ENCODE data around the gene CPHXL. TPM values are rescaled to one million over a fixed set of nuclear protein-coding genes. Genes with fewer than 3 reads are reported as not detected.
A peak's percentile ranks its signal among the peaks of the same experiment; 100 is the strongest.

CPHXL gene
- total RNA-seq (not detected), polyA plus RNA-seq (not detected)

DNA sequence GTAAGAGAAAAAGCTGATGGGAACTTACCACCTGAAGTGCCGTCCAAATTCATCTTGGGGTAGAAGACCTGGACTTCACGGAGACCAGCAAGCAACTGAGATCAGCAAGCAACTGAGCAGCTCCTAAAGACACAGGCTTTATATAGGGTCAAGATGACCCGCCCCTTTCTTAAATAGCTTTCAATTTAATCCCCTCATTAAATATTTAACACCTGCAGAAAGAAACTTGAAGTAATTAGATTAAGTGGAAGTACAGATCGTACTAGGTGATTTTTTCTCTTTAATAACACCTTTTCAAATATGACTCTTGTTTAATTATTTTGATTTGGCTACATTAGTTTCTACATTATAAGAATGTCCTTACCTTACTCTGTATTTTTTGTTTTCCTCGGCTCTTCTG, at the start of gene CPHXL:
TSS of gene CPHXL (minus strand) at position 101 of the 400 bp plus-strand sequence. CDS start at position 53, 48 bp downstream.
- Histone ChIP-seq H3K27me3 (ENCODE audit: insufficient read depth, low read length, poor library complexity, severe bottlenecking) (no peaks in the 10 kb centered on the region), H3K4me1 (ENCODE audit: insufficient read depth, low read length) (no peaks in the 10 kb centered on the region), H3K36me3 (ENCODE audit: insufficient read depth, low read length) (no peaks in the 10 kb centered on the region), H3K9me3 (ENCODE audit: low read length) (no peaks in the 10 kb centered on the region), H3K27ac (ENCODE audit: low read depth, low read length) (no peak within 1 kb of the TSS), H3K4me3 (ENCODE audit: low read length) (no peak within 1 kb of the TSS)
- no peak within 1 kb of the TSS for H3K27ac Mint-ChIP-seq
- DNase-seq = no peak
- ChIA-PET CTCF (no interaction called here), POLR2A (no interaction called here)
- peaks cover 0 to 3% of the 10 kb centered on the region in 2 donors for H3K27me3 Mint-ChIP-seq
- peaks cover 0 to 5% (median 0%) of the 10 kb centered on the region in 3 donors for H3K36me3 Mint-ChIP-seq
- peaks cover 0 to 9% (median 0%) of the 10 kb centered on the region in 5 donors for H3K9me3 Mint-ChIP-seq
- no peak within 1 kb of the TSS for H3K4me3 Mint-ChIP-seq
- no peaks in the 10 kb centered on the region for H3K4me1 Mint-ChIP-seq

DNA sequence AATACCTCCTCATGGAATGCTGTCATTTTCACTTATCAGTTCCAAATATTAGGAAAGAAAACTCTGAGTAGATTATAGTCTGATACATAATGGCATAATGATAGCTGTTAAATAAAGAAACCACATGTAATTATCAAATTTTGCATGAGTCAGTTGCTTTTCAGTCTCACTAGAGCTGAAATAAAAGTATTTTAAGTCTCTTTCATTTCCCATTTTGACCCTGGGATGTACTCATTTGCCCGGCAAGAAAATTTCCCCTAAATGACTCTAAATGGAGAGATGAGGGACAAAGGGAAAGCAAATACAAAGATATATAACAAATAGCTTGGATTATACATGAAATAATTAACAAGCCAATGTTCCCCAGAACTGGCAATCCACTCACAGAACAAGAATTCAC, 47.9 kb upstream of the CPHXL start:
- Histone ChIP-seq H3K9me3 (ENCODE audit: low read length) (no peaks in the 10 kb centered on the region), H3K4me1 (ENCODE audit: insufficient read depth, low read length) (no peaks in the 10 kb centered on the region), H3K27ac (ENCODE audit: low read depth, low read length) (no peak overlapping the region), H3K36me3 (ENCODE audit: insufficient read depth, low read length) (no peaks in the 10 kb centered on the region), H3K4me3 (ENCODE audit: low read length) (no peak overlapping the region), H3K27me3 (ENCODE audit: insufficient read depth, low read length, poor library complexity, severe bottlenecking) (no peaks in the 10 kb centered on the region)
- CTCF ChIA-PET = interaction anchor here (1.6 kb wide), 1 partner anchor 11 kb away, joined by 4 read pairs; no protein-coding TSS in a partner anchor
- Mint-ChIP-seq H3K27me3 (peaks cover 22 to 62% of the 10 kb centered on the region in 2 donors), H3K36me3 (no peaks in the 10 kb centered on the region), H3K4me3 (no peak overlapping the region), H3K27ac (no peak overlapping the region), H3K9me3 (peaks cover 0 to 2% (median 0%) of the 10 kb centered on the region in 5 donors), H3K4me1 (no peaks in the 10 kb centered on the region)
- no peak for DNase-seq
- POLR2A ChIA-PET = no interaction called here

DNA sequence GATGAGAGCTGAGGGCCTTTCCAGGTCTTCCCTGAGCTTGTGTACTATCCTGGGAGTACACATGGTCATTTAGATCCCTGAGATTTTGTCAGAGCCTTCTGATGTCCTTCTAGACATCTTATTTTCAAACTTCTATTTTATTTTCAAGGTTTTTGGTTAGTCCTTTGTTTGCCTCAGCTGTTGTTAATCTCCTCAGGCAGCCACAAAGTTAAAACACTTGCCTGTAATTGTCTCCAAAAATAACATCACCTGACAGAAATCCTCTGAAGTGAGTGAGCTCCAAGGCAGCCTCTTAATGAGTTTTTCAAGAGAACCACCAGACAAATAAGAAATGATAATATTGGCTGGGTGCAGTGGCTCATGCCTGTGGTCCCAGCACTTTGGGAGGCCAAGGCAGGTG, 43.8 kb upstream of the CPHXL start:
- Histone ChIP-seq H3K27me3 (ENCODE audit: insufficient read depth, low read length, poor library complexity, severe bottlenecking) (no peaks in the 10 kb centered on the region), H3K4me1 (ENCODE audit: insufficient read depth, low read length) (no peaks in the 10 kb centered on the region), H3K36me3 (ENCODE audit: insufficient read depth, low read length) (no peaks in the 10 kb centered on the region), H3K4me3 (ENCODE audit: low read length) (no peak overlapping the region), H3K9me3 (ENCODE audit: low read length) (no peaks in the 10 kb centered on the region), H3K27ac (ENCODE audit: low read depth, low read length) (no peak overlapping the region)
- POLR2A ChIA-PET = no interaction called here
- Mint-ChIP-seq H3K27ac (no peak overlapping the region), H3K36me3 (no peaks in the 10 kb centered on the region), H3K4me1 (no peaks in the 10 kb centered on the region), H3K4me3 (no peak overlapping the region), H3K9me3 (peaks cover 0 to 2% (median 0%) of the 10 kb centered on the region in 5 donors), H3K27me3 (peaks cover 7 to 35% of the 10 kb centered on the region in 2 donors)
- no peak for DNase-seq
- CTCF ChIA-PET = interaction anchor here (1.5 kb wide), 1 partner anchor 253 kb away, joined by 3 read pairs; no protein-coding TSS in a partner anchor

DNA sequence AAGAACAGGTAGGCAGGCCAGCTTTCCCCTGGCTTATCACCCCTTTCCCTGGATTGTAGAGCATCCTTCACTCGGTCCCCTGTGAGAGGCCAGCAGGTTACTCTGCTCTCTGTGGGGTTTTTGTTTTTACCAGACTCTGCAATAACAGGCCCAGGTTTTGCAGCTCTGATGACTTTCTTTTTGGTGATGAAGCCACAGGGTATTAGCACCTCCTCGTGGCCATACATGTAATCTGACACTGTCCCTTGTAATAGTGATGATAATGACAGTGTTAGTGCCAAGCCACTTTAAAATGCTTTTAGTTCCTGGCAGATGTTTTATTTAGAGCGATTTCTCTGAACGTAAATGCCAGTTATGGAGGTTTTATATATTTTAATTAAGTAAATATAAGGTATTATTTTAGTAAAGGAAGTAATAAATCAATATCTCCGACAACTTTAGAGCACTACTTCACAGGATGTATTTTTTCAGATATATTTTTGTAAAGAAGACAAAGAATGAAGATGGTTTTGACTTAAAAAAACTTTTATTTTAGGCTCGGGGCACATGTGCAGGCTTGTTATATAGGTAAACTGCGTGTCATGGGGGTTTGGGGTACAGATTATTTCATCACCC, 38.0 kb upstream of the CPHXL start:
- Histone ChIP-seq H3K36me3 (ENCODE audit: insufficient read depth, low read length) (no peaks in the 10 kb centered on the region), H3K9me3 (ENCODE audit: low read length) (no peaks in the 10 kb centered on the region), H3K4me1 (ENCODE audit: insufficient read depth, low read length) (no peaks in the 10 kb centered on the region), H3K27ac (ENCODE audit: low read depth, low read length) (no peak overlapping the region), H3K27me3 (ENCODE audit: insufficient read depth, low read length, poor library complexity, severe bottlenecking) (no peaks in the 10 kb centered on the region), H3K4me3 (ENCODE audit: low read length) (no peak overlapping the region)
- Mint-ChIP-seq H3K4me1 (peaks cover 0 to 2% (median 0%) of the 10 kb centered on the region in 3 donors), H3K27ac (peak overlapping the region in 2 of 8 donors; percentile 32 to 85), H3K36me3 (no peaks in the 10 kb centered on the region), H3K27me3 (peaks cover 3 to 12% of the 10 kb centered on the region in 2 donors), H3K4me3 (no peak overlapping the region), H3K9me3 (no peaks in the 10 kb centered on the region)
- DNase-seq = peak; percentile 26 to 71 (median 56)
- ChIA-PET POLR2A (no interaction called here), CTCF (interaction anchor here (0.7 to 3.4 kb wide), 15 partner anchors 10 to 564 kb away, joined by 3 to 39 read pairs (median 4); partner anchors contain the start of gene TMEM231)

DNA sequence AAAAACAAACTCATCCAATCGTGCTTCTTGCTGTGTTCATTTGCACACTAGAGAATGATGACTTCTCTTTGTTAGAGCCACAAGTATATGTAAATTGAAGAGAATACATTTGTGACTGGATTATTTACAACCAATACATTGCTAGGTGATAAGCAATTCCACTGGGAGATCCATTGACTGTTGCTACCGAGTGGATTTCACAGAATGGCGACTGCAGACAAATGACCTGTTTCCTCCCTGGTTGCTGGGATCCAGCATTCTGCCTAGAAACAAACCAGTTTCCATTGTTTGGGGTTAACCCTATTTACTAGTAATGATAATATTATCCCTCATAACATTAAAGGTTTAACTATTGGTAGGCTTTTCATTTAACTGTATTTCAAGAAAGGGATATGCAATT, 36.9 kb upstream of the CPHXL start:
- Mint-ChIP-seq H3K36me3 (no peaks in the 10 kb centered on the region), H3K27me3 (peaks cover 3 to 12% of the 10 kb centered on the region in 2 donors), H3K9me3 (no peaks in the 10 kb centered on the region), H3K4me3 (no peak overlapping the region), H3K27ac (no peak overlapping the region), H3K4me1 (peaks cover 0 to 2% (median 2%) of the 10 kb centered on the region in 3 donors)
- Histone ChIP-seq H3K36me3 (ENCODE audit: insufficient read depth, low read length) (no peaks in the 10 kb centered on the region), H3K27me3 (ENCODE audit: insufficient read depth, low read length, poor library complexity, severe bottlenecking) (no peaks in the 10 kb centered on the region), H3K27ac (ENCODE audit: low read depth, low read length) (no peak overlapping the region), H3K4me3 (ENCODE audit: low read length) (no peak overlapping the region), H3K4me1 (ENCODE audit: insufficient read depth, low read length) (no peaks in the 10 kb centered on the region), H3K9me3 (ENCODE audit: low read length) (no peaks in the 10 kb centered on the region)
- ChIA-PET CTCF (interaction anchor here (0.8 to 3.4 kb wide), 9 partner anchors 11 to 563 kb away, joined by 3 to 39 read pairs (median 6); no protein-coding TSS in a partner anchor), POLR2A (no interaction called here)
- DNase-seq = no peak

DNA sequence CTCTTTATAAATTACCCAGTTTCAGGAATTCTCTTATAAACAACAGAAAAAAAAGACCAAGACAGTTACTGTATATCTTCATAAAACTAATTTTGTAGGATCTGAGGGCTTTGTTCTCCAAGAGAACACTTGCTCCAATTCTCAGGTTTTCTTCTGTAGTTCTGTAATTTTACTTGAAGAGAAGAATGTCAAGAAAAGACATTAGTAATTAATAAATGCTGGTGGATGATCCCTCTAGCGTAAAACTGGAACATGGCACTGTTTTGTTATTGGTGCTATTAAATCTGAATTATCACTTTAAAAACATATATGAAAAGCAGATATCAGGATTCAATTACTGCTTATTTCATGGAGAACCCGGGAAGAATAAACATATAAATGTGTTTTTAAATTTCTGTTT, 36.5 kb upstream of the CPHXL start:
- Histone ChIP-seq H3K9me3 (ENCODE audit: low read length) (no peaks in the 10 kb centered on the region), H3K36me3 (ENCODE audit: insufficient read depth, low read length) (no peaks in the 10 kb centered on the region), H3K4me3 (ENCODE audit: low read length) (no peak overlapping the region), H3K27me3 (ENCODE audit: insufficient read depth, low read length, poor library complexity, severe bottlenecking) (no peaks in the 10 kb centered on the region), H3K4me1 (ENCODE audit: insufficient read depth, low read length) (no peaks in the 10 kb centered on the region), H3K27ac (ENCODE audit: low read depth, low read length) (no peak overlapping the region)
- Mint-ChIP-seq H3K9me3 (no peaks in the 10 kb centered on the region), H3K27ac (no peak overlapping the region), H3K4me1 (peaks cover 0 to 3% (median 2%) of the 10 kb centered on the region in 3 donors), H3K27me3 (peaks cover 3 to 12% of the 10 kb centered on the region in 2 donors), H3K36me3 (no peaks in the 10 kb centered on the region), H3K4me3 (no peak overlapping the region)
- POLR2A ChIA-PET = no interaction called here
- no peak for DNase-seq
- CTCF ChIA-PET = interaction anchor here (2.1 to 3.4 kb wide), 2 partner anchors 291 to 529 kb away, joined by 10 to 39 read pairs; no protein-coding TSS in a partner anchor

DNA sequence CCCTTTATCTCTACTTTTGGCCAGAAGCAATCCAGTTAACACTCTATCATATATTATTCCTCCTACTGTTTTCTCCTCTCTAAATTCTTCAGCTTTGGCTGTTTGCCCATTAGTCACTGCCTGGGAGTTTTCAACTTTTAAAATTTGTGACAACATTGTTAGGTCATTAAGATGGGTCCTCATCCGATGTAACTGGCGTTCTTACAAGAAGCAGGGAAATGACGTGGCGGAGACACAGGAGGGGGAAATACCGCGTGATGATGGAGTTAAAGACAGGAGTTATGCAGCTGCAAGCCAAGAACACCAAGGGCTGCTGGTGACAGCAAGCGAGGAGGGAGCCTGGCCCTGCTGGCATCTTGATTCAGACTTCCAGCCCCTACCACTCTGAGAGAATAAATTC, 34.8 kb upstream of the CPHXL start:
- H3K27me3 Mint-ChIP-seq = peaks cover 3 to 12% of the 10 kb centered on the region in 2 donors
- DNase-seq = no peak
- H3K4me3 ChIP-seq (ENCODE audit: low read length) = no peak overlapping the region
- no peaks in the 10 kb centered on the region for H3K9me3 Mint-ChIP-seq
- peak overlapping the region in 3 of 8 donors; percentile 2 to 57 (median 3) for H3K27ac Mint-ChIP-seq
- peaks cover 0 to 1% (median 0%) of the 10 kb centered on the region in 3 donors for H3K36me3 Mint-ChIP-seq
- no peaks in the 10 kb centered on the region for H3K36me3 ChIP-seq (ENCODE audit: insufficient read depth, low read length)
- no peaks in the 10 kb centered on the region for H3K9me3 ChIP-seq (ENCODE audit: low read length)
- POLR2A ChIA-PET = no interaction called here
- CTCF ChIA-PET = no interaction called here
- H3K27me3 ChIP-seq (ENCODE audit: insufficient read depth, low read length, poor library complexity, severe bottlenecking) = no peaks in the 10 kb centered on the region
- peaks cover 0 to 3% (median 2%) of the 10 kb centered on the region in 3 donors for H3K4me1 Mint-ChIP-seq
- H3K4me1 ChIP-seq (ENCODE audit: insufficient read depth, low read length) = no peaks in the 10 kb centered on the region
- no peak overlapping the region for H3K27ac ChIP-seq (ENCODE audit: low read depth, low read length)
- no peak overlapping the region for H3K4me3 Mint-ChIP-seq

DNA sequence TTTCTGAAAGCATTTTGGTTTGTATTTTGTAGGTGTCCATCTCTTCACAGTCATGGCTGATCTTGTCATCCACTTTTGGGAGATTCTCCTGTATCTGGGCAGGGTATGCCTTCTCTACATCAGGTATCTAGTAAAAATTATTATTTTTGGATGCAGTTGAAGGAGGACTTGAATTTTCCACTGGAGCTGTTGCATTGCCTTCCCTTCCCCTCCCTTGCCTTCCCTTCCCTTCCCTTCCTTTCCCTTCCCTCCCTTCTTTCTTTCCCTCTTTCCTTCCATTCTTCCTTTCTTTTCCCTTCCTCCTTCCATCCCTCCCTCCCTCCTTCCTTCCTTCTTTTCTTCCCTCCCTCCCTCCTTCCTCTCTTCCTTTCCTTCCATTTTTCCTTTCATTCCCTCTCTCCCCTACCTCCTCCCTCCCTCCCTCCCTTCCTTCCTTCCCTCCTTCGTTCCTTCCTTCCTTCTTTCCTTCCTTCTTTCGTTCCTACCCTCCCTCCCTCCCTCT, 33.8 kb upstream of the CPHXL start:
- Histone ChIP-seq H3K4me1 (ENCODE audit: insufficient read depth, low read length) (no peaks in the 10 kb centered on the region), H3K27me3 (ENCODE audit: insufficient read depth, low read length, poor library complexity, severe bottlenecking) (no peaks in the 10 kb centered on the region), H3K27ac (ENCODE audit: low read depth, low read length) (no peak overlapping the region), H3K9me3 (ENCODE audit: low read length) (no peaks in the 10 kb centered on the region), H3K36me3 (ENCODE audit: insufficient read depth, low read length) (no peaks in the 10 kb centered on the region), H3K4me3 (ENCODE audit: low read length) (no peak overlapping the region)
- H3K27me3 Mint-ChIP-seq = peaks cover 2 to 12% of the 10 kb centered on the region in 2 donors
- CTCF ChIA-PET = interaction anchor here (0.6 kb wide), 1 partner anchor 242 kb away, joined by 3 read pairs; no protein-coding TSS in a partner anchor
- no peak for DNase-seq
- H3K9me3 Mint-ChIP-seq = no peaks in the 10 kb centered on the region
- H3K36me3 Mint-ChIP-seq = peaks cover 0 to 1% (median 0%) of the 10 kb centered on the region in 3 donors
- POLR2A ChIA-PET = no interaction called here
- H3K4me1 Mint-ChIP-seq = peaks cover 0 to 3% (median 2%) of the 10 kb centered on the region in 3 donors
- H3K27ac Mint-ChIP-seq = peak overlapping the region in 1 of 8 donors; percentile 33
- H3K4me3 Mint-ChIP-seq = no peak overlapping the region

Data from CD8-positive, alpha-beta memory T cell (primary cell).